Parathyroid adenoma (tissue), 2 donors: ENCODE results near the gene MAPRE3.

Experiments
- H2AFZ ChIP-seq: fragments of 300-600 bp; sonication (generic); one replicate; pipeline ENCODE4 v1.7.0; 2017; ENCODE audit warnings: antibody characterized with exemption, mild to moderate bottlenecking
- H3K27ac ChIP-seq: fragments of 300-600 bp; sonication (generic); one replicate; pipeline ENCODE4 v1.7.0; 2017
- H3K27me3 ChIP-seq: fragments of 300-600 bp; sonication (generic); one replicate; pipeline ENCODE4 v1.7.0; 2017; ENCODE audit warnings: low read length; ENCODE audit not compliant: control insufficient read depth, insufficient read depth
- H3K36me3 ChIP-seq: fragments of 300-600 bp; sonication (generic); one replicate; pipeline ENCODE4 v1.7.0; 2017; ENCODE audit warnings: low read length; ENCODE audit not compliant: control insufficient read depth, insufficient read depth
- H3K4me1 ChIP-seq: fragments of 300-600 bp; sonication (generic); one replicate; pipeline ENCODE4 v1.7.0; 2017; ENCODE audit warnings: control low read depth
- H3K4me2 ChIP-seq: fragments of 300-600 bp; sonication (generic); one replicate; pipeline ENCODE4 v1.7.0; 2017; ENCODE audit warnings: low read length
- H3K4me3 ChIP-seq: fragments of 300-600 bp; sonication (generic); one replicate; pipeline ENCODE4 v1.7.0; 2017; ENCODE audit warnings: low read depth, low read length
- H3K79me2 ChIP-seq: fragments of 300-600 bp; sonication (generic); one replicate; pipeline ENCODE4 v1.7.0; 2017; ENCODE audit warnings: control low read depth
- H3K9ac ChIP-seq: fragments of 300-600 bp; sonication (generic); one replicate; pipeline ENCODE4 v1.7.0; 2017; ENCODE audit warnings: mild to moderate bottlenecking
- H3K9me3 ChIP-seq: fragments of 300-600 bp; sonication (generic); one replicate; pipeline ENCODE4 v1.7.0; 2017; ENCODE audit warnings: low read length; ENCODE audit not compliant: control insufficient read depth
- CTCF ChIP-seq: fragments of 300-600 bp; sonication (generic); IDR thresholded peaks from one replicate; pipeline ENCODE4 v1.7.0; 2017; ENCODE audit warnings: antibody characterized with exemption, mild to moderate bottlenecking
- donor health status: primary hyperparathyroidism.

MAPRE3 gene

GRCh38 chr2:27050281-27050995 is 80.0 kb downstream of the MAPRE3 start:
- H3K9ac ChIP-seq: peak overlapping the region; percentile 11
- H3K79me2 ChIP-seq: no peaks in the 10 kb centered on the region
- H3K27ac ChIP-seq: peak overlapping the region; percentile 79
- peak overlapping the region; percentile 84 for H3K4me3 ChIP-seq
- H3K27me3 ChIP-seq: no peaks in the 10 kb centered on the region
- H2AFZ ChIP-seq: peak overlapping the region; percentile 99
- peak overlapping the region; percentile 97 for H3K4me2 ChIP-seq
- H3K36me3 ChIP-seq: no peaks in the 10 kb centered on the region
- peak; percentile 47 for TF ChIP-seq CTCF
- peaks cover 2% of the 10 kb centered on the region for H3K4me1 ChIP-seq
- H3K9me3 ChIP-seq: no peaks in the 10 kb centered on the region

- Histone ChIP-seq H3K9me3 (no peaks in the 10 kb centered on the region), H3K4me1 (peaks cover 2% of the 10 kb centered on the region), H3K4me3 (peak within 1 kb of the TSS; percentile 84), H2AFZ (peak within 1 kb of the TSS; percentile 99), H3K27me3 (no peaks in the 10 kb centered on the region), H3K4me2 (peak within 1 kb of the TSS; percentile 97), H3K79me2 (no peaks in the 10 kb centered on the region), H3K27ac (peak within 1 kb of the TSS; percentile 79), H3K36me3 (no peaks in the 10 kb centered on the region), H3K9ac (peak within 1 kb of the TSS; percentile 69)
- no peak for TF ChIP-seq CTCF
Measured at GRCh38 chr2:27050996-27051901, 80.8 kb downstream of the MAPRE3 start, which contains the start of gene AGBL5. Gene AGBL5 (plus strand): TSS chr2:27051668. CDS start chr2:27052959, 1,291 bp downstream.

GRCh38 chr2:27051902-27052645 is 81.6 kb downstream of the MAPRE3 start:
- Histone ChIP-seq H3K4me2 (peak overlapping the region; percentile 97), H3K4me3 (peak overlapping the region; percentile 84), H3K9me3 (no peaks in the 10 kb centered on the region), H3K79me2 (no peaks in the 10 kb centered on the region), H2AFZ (peak overlapping the region; percentile 72), H3K9ac (peak overlapping the region; percentile 69), H3K27me3 (no peaks in the 10 kb centered on the region), H3K36me3 (no peaks in the 10 kb centered on the region), H3K27ac (peak overlapping the region; percentile 79), H3K4me1 (peaks cover 2% of the 10 kb centered on the region)
- TF ChIP-seq CTCF: no peak

- Histone ChIP-seq H3K27me3 (no peaks in the 10 kb centered on the region), H3K4me2 (no peak overlapping the region), H3K9ac (no peak overlapping the region), H3K27ac (no peak overlapping the region), H3K4me3 (no peak overlapping the region), H3K9me3 (no peaks in the 10 kb centered on the region), H3K79me2 (no peaks in the 10 kb centered on the region), H2AFZ (no peak overlapping the region), H3K36me3 (no peaks in the 10 kb centered on the region), H3K4me1 (peaks cover 2% of the 10 kb centered on the region)
- no peak for TF ChIP-seq CTCF
Measured at GRCh38 chr2:27053321-27053720, 82.9 kb downstream of the MAPRE3 start.
